ENCODE results near the gene AP1G2.

Gene AP1G2

DNA sequence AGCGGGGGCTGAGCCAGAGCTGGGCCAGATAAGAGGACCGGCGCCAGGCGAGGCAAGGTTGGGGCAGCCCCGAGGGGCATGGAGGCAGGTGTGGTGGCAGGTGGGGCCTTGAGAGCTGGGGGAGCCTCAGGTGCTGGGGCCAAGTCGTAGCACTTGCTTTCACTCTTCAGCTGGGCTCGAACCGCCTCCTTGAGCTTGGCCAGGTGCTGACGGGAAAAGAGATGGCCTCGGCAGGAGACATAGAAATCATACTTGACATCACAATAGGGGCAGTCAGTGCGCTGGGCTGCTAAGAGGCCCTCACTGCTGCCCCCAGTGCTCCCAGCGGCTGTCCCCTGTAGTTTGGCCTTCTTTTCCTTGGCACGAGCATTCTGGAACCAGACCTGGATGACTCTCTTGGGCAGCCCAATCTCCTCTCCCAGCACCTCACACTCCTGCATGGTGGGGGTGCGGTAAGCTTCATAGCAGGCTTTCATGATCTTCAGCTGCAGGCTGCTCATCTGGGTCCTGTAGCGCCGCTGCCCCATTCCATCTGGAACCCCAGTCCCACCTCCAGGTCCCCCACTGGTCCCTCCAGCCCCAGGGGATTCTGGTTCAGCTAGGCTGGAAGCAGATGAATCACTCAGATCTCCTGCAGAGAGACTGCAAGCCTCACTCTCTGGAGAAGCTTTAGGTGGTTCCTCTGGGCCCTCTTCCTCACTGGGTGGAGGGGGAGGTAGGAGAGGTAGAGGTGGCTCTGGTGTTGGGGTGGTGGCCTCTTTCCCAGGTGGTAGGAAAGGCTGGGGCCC, 44.2 kb downstream of the AP1G2 start:
- in situ Hi-C loops (cut with HindIII; ENCODE audit: low pct_ligation_motif_present, low sequenced_read_pairs) = no loop called here
- TF ChIP-seq, protein P1, sequence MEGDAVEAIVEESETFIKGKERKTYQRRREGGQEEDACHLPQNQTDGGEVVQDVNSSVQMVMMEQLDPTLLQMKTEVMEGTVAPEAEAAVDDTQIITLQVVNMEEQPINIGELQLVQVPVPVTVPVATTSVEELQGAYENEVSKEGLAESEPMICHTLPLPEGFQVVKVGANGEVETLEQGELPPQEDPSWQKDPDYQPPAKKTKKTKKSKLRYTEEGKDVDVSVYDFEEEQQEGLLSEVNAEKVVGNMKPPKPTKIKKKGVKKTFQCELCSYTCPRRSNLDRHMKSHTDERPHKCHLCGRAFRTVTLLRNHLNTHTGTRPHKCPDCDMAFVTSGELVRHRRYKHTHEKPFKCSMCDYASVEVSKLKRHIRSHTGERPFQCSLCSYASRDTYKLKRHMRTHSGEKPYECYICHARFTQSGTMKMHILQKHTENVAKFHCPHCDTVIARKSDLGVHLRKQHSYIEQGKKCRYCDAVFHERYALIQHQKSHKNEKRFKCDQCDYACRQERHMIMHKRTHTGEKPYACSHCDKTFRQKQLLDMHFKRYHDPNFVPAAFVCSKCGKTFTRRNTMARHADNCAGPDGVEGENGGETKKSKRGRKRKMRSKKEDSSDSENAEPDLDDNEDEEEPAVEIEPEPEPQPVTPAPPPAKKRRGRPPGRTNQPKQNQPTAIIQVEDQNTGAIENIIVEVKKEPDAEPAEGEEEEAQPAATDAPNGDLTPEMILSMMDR (IDR thresholded peaks at IDR 0.05; ENCODE audit: low read depth, low read length, missing control alignments) = no peak
- DNase-seq = no peak
- Histone ChIP-seq H3K27me3 (replicated peaks) (no peaks in the 10 kb centered on the region), H3K4me3 (ENCODE audit: low read depth, low read length) (no peak overlapping the region), H3K36me3 (replicated peaks) (no peaks in the 10 kb centered on the region), H3K27ac (no peak overlapping the region)

DNA sequence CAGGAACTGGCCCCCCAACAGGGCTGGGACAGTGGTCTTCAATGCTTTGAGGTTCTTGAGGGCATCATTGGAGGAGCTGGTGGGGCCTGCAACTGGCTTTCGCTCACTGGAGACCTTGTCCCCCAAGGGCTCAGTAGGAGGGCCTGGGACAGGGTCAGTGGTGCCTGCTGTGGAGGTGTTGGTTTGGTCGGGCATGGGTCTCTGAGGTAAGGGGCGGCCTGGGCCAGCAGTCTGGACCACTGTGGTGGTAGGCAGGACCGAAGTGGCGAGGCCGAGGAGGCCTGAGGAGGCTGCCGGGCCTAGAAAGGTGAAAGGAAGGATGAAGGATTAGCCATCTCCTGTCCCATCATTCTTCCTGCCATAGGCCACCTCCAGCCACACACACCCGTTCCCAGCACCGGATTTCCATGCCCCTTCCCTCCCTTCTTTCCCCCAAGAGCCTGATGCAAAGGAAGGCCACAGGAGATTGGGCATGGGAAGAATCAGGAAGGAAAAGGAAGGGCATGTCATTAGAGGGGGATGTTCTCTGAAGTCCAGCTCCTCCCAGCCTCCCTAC, 44.9 kb downstream of the AP1G2 start:
- DNase-seq = no peak
- Histone ChIP-seq H3K4me3 (ENCODE audit: low read depth, low read length) (no peak overlapping the region), H3K27me3 (replicated peaks) (no peaks in the 10 kb centered on the region), H3K27ac (no peak overlapping the region), H3K36me3 (replicated peaks) (no peaks in the 10 kb centered on the region)
- in situ Hi-C loops (cut with HindIII; ENCODE audit: low pct_ligation_motif_present, low sequenced_read_pairs) = no loop called here
- TF ChIP-seq, protein P1 (IDR thresholded peaks at IDR 0.05; ENCODE audit: low read depth, low read length, missing control alignments) = no peak

DNA sequence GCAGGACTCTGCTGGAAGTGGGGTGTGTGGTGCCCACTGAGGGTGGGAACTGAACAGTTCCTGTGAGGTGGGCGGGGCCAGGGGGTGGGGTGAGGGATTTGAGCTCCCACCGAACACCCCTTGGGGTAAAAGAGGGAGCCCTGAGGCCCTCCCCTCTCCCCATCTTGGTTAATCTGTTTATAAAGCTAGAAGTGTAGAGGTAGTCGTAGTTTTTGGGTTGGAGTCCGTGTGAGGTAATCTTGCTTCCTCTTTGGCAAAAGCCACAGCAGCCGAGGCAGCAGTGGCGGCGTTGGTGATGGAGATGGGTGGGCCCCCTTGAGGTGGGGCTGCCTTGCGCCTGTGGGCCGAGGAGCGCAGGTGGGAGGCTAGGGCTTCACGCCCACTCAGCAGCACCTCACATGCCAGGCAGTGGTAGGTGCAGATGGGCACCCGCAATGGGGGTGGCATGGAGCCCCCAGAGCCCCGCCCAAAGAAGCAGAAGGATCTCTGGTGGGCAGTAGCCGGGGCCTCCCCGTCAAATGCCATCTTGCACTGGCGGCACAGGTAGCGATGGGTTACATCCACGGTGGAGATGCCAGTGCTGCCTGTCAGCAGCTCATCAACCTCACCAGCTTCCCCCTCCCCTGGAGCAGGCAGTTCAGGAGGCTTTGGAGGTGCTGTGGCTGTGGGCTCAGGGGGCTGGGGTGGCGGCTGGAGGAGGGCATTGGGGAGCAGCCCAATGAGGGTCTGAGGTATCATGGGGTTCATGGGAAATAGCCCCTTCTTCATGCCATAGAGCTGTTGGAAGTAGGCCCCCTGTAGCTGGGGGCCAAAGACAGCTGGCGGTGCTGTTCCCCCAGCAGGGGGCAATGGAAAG, 45.6 kb downstream of the AP1G2 start:
- Histone ChIP-seq H3K27ac (no peak overlapping the region), H3K36me3 (replicated peaks) (no peaks in the 10 kb centered on the region), H3K4me3 (ENCODE audit: low read depth, low read length) (no peak overlapping the region), H3K27me3 (replicated peaks) (no peaks in the 10 kb centered on the region)
- in situ Hi-C loops (cut with HindIII; ENCODE audit: low pct_ligation_motif_present, low sequenced_read_pairs) = no loop called here
- DNase-seq = no peak
- TF ChIP-seq, protein P1 (IDR thresholded peaks at IDR 0.05; ENCODE audit: low read depth, low read length, missing control alignments) = no peak

DNA sequence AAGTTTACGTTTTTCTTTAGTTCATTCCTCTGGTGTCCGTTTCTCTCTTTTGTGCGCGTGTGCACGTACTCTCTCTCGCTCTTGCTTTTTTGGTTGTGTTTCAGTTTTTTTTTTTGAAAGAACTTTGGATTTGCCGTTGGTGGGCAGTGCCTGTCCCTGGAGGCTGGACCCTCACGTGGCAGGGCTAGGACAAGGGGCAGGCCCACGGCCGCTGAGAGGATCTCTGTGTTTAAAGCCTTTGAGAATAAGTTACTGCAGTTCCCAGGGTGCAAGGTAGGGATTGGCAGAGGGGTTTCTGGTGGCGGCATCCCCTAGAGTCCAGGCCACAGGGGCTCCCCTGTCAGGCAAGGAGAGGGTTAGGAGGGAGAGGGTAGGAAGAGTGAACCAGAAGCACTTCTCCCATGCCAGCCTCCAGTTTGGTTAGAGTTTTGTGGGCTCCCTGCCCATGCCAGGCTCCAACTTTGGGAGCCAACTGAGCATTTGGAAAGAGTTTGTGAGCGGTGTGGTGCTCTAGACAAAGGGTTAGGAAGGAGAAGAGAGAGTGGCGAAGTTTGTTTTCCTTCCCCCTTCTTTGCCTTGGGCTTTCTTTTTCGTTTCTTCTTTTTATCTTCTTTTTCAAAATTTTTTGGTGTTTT, 46.6 kb downstream of the AP1G2 start:
- H3K4me3 ChIP-seq (ENCODE audit: low read depth, low read length) = no peak overlapping the region
- TF ChIP-seq, protein P1 (IDR thresholded peaks at IDR 0.05; ENCODE audit: low read depth, low read length, missing control alignments) = no peak
- H3K36me3 ChIP-seq (replicated peaks) = no peaks in the 10 kb centered on the region
- DNase-seq = no peak
- in situ Hi-C loops (cut with HindIII; ENCODE audit: low pct_ligation_motif_present, low sequenced_read_pairs) = no loop called here
- no peaks in the 10 kb centered on the region for H3K27me3 ChIP-seq (replicated peaks)
- no peak overlapping the region for H3K27ac ChIP-seq

DNA sequence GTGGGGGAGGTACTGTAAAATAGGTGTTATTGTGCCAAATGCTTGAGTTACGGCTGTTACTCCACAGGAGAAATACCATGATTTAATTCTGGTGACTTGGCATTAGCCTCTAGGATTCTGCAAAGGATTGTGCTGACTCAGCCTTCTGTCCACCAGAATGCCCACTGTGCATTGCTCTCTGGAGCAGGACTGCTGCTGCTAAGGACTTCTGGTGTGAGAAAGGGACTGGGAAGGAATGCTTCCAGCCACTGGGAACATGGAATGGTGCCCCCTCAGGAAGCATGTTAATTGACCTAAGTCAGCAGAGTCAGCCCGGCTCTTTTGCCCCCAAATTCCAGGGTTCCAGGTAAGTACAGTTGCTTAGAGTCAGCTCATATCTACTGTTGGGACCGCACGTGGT, 48.9 kb downstream of the AP1G2 start:
- Histone ChIP-seq H3K4me3 (ENCODE audit: low read depth, low read length) (no peak overlapping the region), H3K36me3 (replicated peaks) (no peaks in the 10 kb centered on the region), H3K27me3 (replicated peaks) (no peaks in the 10 kb centered on the region), H3K27ac (no peak overlapping the region)
- in situ Hi-C loops (cut with HindIII; ENCODE audit: low pct_ligation_motif_present, low sequenced_read_pairs) = no loop called here
- TF ChIP-seq, protein P1 (IDR thresholded peaks at IDR 0.05; ENCODE audit: low read depth, low read length, missing control alignments) = no peak
- DNase-seq = no peak

All from brain microvascular endothelial cell (primary cell).